Pulmonary artery endothelial cell (primary cell): ENCODE data around the gene SLC35B2. TPM values are rescaled to one million over a fixed set of nuclear protein-coding genes. Genes with fewer than 3 reads are reported as not detected.

Source experiments
- DNase-seq: peaks from one replicate; pipeline ENCODE4 v3.0.0-alpha.2; 2011; ENCODE audit warnings: low read depth, low spot score
- total RNA-seq: library from RNA; depleted of rRNA; stranded (reverse); fragments of >200 nt; gene quantifications from 2 replicates; pipeline ENCODE4 v1.2.3, GENCODE V29; 2014

SLC35B2 gene
- total RNA-seq, 1 donor from 2014 or later = 57.0 TPM

DNA sequence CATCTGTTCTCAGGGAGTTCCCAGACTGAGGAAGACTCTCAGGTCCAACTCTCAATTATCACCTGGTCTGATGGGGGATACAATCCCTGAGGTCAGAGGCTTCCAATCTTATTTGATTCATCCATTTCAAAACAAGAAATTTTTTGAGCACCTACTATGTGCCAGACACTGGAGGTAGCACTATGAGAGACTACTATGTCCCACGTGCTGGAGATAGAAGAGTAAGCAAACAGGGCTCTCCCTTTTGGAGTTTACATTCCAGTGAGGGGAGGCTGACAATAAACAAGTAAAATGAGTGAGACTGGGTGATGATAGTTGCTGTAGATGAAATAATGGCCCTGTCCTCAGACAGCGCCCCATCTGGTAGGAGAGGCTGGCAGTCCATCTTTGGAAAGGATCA is 29.4 kb upstream of the SLC35B2 start:
- no peak for DNase-seq

DNA sequence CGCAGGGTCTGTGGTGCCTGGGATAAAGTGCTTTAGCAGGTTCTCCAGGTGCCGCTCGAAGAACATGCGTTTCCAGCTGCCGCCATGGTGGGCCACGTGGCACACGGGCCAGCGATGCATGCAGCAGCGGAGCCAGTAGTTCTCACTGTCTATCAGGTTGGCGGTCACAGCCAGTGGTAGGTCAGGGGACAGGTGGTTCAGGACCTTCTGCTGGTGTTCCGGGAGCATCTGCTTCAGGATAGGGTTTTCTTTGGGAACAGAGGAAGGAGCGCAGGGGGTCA is 28.9 kb upstream of the SLC35B2 start:
- DNase-seq = no peak

DNA sequence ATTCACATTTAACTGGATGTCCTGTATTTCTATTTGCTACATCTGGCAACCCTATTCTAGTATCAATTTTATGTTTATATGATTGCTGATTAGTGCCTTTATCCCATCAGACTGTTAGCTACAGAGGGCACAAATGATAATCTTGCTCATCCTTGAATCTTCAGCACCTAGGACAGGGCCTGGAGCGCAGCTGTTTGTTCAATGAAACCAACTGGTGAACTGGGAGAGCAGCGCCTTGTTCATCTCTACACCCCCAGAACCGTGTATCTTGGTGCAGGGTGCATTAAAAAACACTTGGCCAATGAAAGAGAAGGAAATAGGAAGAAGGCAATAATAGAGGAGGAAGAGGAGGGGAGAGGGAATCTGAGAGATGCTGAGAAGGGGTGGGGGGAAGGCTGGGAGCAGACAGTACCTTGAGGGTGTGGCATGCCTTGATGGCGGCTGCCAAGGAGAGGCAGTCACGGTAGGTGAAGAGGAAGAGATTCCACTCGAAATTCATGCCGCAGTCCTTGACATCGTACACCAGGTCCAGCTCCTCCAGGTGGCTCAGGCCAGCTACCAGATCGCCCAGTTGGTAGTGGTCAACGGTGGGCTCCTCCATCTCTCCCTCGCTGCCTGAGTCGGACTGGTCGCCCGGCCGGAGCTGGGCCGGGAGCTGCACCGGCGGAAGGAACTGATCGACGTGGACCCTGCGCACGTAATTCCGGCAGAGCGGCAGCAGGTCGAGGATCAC is 28.4 kb upstream of the SLC35B2 start:
- DNase-seq = no peak

DNA sequence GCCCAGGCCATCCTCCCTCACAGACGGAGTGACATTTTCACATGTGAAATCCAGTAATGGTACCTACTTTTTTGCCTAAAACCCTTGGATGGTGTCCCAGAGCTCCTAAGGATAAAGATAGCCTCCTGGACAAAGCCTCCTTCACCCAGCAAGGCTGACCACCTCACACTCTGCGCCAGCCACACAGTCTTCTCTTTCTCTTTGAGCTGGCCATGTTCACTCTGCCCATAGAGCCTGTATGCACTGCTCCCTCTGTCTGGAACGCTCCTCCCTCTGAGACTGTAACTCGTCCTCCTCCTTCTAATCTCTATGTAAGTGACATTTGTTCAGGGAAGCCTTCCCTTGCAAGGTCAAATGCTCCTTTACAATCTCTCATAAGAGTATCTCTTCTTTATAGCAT is 27.5 kb upstream of the SLC35B2 start:
- no peak for DNase-seq

DNA sequence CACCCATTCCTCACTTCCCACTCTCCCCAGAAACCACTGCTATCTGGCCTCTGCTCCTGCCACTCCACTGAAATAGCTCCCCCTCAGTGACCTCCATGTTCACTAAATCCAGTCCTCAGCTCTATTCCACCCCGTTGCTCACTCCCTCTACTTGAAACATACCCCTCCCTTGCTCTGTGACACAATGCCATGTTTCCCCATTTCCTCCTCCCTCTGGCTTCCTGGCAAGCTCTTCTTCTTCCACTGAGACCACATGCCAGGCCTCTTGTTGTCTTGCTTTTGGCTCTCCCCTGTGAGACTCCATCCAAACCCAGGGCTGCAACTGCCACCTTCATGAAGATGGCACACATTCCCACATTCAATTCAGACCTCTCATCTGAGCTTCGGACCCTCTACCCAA is 26.8 kb upstream of the SLC35B2 start:
- DNase-seq = no peak

DNA sequence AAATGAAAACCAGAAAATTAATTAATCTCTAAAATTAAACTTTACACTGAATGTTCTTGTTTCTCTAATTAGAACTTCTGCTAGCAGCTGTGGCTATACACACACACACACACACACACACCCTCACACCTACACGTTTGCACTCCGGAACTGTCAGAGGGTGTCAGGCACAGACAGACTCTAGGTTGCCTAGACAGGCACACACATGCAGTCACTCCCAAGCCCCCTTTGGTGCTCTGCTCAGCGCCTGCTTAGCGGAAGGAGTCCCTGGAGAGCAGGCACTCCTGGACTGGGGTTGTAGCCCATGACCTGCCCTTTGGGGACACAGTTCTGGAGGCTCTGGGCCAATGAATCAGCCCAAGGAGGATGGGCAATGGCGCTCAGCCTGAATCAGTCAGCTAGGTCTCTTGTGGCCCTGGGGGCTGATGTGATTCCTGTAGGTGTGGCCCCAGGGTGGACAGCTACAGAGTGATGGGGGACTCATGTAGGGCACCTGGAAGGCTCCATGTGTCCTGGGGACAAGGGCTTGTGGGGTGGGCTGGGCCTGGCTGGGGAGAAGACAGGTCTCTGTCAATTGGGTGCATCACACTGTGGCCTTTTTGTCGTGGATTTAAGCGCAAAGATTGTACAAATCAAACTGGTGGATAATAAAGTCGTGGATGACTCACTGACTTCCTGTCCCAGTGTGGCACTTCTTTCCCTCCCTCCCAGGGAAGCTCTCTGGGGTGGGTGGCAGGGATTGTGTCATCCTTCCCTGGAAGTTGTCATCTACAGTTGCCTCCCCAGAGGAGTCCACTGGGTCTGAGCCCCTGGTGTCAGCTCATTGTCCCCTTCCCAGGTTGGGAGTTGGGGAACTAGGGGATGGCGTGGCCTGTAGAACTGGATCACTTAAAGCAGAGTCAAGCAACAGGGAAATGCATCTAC is 21.7 kb upstream of the SLC35B2 start:
- DNase-seq = no peak

DNA sequence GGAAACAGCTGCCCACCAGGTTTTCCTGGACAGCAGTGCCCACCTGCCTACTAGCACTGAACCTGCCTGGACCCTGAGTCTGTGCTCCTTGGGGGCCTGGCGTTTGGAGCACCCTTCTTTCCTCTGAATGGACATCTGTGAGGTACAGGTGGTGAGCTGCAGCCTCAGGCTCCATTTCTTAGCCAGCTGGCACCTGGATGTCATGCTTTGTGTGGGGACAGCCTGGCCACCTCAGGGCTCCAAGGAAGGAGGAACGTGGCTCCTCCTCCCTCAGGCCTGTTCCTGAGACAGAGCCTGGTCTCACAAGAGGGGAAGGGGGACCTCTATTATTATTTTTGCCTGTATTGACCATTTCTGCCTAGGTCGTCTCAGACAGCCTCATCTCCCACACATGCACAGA is 21.0 kb upstream of the SLC35B2 start:
- no peak for DNase-seq

DNA sequence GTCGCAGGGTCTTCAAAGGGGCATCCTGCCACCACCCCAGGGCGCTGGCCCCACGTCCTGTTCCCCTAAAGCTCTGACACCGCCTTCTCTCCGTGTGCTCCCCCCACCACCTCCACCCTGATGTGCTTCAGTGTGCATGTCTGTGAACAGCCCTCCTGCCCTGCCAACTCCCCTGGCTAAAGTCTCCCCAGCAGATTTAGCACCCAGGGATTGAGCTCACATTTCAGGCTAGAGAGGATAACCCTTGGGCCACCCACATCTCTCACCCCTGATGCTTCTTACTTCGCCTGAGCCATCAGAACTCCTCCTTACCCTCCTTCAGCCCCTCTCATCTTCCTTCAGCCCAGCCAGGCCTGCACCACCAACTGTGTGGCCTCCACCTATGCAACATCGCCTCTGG is 20.4 kb upstream of the SLC35B2 start:
- no peak for DNase-seq

DNA sequence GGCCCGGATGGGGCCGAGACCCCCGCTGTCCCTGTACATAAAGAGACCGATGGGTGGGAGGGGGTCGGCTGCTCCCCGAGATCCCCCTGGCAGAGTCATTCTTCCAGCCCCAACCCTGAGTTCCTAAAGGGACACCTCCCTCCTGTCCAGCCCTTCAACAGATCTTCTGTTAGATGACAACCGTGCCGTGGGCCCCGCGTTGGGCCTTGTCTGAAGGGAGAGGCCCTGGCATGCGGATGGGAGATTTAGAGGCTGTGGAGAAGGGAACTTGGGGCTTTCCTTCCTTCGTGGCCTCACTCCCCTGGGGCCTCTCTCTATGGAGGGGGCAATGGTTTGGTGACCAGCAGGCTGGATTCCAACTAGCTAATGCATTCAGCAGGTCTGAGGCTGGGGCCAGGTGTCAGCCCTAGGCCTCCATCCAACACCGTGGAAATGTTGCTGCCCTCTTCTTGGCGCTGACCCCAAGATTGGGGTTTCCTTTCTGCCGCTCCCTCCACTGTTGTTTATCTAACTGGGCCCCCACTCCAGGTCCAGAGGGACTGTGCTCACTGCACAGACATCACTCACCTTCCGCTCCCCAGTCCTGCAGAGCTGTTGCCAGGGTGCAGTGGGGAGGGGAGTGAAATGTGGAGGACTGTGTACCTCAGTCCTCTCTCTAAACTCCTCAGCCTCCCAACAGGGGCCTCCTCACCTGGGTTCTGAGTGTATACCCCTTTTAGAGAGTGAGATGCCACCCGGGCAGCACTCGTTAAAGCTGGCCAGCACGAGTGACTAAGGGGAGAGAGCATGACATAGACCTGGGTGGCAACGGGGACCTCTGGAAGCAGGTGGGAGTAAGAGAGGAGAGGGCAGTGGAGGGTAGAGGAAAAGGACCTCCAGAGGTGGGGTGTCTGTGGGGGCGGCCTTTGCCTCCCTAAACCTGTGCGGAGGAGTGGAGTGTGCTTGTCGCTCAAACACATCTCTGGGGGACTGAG is 19.6 kb upstream of the SLC35B2 start:
- no peak for DNase-seq

DNA sequence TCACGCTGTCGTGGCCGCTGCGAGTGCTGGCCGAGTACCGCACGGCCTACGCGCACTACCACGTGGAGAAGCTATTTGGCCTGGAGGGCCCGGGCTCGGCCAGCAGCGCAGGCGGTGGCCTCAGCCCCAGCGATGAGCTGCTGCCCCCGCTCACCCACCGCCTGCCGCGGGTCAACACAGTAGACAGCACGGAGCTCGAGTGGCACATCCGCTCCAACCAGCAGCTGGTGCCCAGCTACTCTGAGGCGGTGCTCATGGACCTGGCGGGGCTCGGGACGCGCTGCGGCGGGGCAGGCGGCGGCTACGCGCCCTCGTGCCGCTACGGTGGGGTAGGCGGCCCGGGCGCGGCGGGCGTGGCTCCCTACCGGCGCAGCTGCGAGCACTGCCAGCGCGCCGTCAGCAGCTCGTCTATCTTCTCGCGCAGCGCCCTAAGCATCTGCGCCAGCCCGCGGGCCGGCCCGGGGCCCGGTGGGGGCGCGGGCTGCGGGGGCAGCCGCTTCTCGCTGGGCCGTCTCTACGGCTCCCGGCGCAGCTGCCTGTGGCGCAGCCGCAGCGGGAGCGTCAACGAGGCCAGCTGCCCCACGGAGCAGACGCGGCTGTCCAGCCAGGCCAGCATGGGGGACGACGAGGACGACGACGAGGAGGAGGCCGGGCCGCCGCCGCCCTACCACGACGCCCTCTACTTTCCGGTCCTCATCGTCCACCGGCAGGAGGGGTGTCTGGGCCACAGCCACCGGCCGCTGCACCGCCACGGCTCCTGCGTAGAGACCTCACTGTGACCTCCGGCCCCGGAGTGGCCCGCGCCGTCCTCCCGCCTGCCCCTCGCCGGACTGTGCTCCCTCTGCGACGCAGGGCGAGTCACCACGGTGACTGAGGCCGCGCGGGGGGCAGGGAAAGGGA is 18.7 kb upstream of the SLC35B2 start:
- no peak for DNase-seq

DNA sequence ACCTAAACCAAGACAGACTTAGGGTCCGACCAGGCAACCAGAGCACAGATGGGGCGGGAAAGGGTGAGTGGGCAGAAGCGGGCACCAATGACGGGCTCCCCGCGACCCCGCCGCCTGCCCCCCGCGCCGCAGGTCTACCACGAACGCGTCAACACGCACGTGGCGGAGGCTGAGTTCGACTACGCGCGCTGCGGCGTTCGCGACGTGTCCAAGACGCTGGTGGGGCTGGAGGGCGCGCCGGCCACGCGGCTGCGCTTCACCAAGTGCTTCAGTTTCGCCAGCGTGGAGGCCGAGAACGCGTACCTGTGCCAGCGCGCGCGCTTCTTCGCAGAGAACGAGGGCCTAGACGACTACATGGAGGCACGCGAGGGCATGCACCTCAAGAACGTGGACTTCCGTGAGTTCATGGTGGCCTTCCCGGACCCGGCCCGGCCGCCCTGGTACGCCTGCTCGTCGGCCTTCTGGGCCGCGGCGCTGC is 18.0 kb upstream of the SLC35B2 start:
- DNase-seq = no peak

DNA sequence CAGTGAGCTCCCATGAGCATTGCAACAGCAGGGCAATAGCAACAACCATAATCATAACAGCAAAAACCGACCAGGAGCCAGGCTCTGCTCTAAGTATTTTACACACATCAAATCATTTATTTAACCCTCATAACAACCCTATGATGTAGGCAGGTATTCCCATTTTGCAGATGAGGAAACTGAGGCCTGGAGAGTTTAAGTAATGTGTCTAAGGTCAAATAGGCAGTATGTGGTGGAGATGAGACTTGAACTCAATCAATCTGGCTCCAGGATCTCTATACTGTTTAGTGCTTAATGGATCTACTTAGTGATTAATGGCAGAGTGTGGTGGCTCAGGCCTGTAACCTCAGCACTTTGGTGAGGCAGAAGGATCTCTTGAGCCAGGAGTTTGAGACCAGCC is 16.3 kb upstream of the SLC35B2 start:
- no peak for DNase-seq

DNA sequence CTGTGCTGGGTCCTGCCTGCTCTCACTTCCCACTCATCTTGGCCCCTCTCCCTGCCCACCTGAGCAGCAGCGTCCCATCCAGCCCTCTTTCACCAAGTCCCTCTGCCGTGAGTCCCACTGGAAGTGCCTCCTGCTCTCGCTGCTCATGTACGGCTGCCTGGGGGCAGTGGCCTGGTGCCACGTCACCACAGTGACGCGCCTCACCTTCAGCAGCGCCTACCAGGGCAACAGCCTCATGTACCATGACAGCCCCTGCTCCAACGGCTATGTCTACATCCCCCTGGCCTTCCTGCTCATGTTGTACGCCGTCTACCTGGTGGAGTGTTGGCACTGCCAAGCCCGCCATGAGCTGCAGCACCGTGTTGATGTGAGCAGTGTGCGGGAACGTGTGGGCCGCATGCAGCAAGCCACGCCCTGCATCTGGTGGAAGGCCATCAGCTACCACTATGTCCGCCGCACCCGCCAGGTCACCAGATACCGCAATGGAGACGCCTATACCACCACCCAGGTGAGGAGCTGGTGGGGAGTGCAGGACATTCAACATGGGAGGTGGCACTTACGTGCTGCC is 15.8 kb upstream of the SLC35B2 start:
- no peak for DNase-seq

DNA sequence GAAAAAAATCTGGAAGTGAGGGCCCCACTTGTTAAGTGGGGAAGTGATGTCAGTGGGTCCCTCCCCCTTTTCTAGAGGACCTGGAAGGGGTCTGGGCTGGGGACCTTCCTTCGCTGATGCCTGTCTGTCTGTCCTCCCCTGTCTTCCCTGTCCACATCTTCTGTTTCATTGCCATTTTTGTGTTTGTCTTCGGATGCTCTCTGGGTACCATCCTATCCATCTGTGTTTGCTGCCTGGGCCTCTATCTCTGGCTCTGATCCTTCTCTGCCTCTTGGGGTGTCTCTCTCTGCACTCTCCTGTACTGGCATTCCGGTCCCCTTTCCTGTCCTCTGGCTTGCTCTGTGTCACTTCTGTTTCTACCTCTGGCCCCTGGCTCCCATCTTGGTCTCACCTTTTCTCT is 15.2 kb upstream of the SLC35B2 start:
- no peak for DNase-seq

DNA sequence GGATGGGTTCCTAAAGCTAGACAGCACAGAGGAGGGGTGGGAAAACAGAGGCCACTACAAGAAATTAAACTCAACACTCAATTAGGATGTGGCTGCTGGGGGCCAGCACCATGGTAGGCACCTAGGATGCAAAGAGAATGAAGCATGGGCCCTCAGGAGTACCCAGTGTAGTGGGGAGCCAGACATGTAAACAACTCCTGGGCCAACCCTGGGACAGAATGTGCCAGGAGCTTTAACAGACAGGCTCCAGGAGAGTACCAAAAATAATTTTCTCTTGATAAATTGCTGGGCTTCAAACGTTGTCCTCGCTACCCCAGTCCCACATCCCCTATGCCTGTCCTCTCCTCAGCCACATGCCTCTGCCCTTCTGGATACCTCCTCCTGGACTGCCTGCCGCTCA is 14.6 kb upstream of the SLC35B2 start:
- no peak for DNase-seq

DNA sequence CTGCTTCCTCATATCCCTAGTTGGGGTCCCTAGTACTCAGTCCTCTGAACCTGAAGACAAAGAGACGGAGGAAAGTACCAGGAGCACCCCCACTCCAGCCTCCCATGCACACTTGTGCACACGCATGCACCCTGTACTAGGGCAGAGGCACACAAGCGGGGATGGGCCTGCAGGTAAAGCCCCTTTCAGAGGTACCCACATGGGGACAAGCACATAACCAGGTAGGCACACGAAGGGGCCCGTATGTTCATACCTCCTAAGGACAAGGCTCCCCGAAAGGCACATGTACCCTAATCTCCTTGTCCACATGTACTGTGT is 14.0 kb upstream of the SLC35B2 start:
- DNase-seq = no peak

DNA sequence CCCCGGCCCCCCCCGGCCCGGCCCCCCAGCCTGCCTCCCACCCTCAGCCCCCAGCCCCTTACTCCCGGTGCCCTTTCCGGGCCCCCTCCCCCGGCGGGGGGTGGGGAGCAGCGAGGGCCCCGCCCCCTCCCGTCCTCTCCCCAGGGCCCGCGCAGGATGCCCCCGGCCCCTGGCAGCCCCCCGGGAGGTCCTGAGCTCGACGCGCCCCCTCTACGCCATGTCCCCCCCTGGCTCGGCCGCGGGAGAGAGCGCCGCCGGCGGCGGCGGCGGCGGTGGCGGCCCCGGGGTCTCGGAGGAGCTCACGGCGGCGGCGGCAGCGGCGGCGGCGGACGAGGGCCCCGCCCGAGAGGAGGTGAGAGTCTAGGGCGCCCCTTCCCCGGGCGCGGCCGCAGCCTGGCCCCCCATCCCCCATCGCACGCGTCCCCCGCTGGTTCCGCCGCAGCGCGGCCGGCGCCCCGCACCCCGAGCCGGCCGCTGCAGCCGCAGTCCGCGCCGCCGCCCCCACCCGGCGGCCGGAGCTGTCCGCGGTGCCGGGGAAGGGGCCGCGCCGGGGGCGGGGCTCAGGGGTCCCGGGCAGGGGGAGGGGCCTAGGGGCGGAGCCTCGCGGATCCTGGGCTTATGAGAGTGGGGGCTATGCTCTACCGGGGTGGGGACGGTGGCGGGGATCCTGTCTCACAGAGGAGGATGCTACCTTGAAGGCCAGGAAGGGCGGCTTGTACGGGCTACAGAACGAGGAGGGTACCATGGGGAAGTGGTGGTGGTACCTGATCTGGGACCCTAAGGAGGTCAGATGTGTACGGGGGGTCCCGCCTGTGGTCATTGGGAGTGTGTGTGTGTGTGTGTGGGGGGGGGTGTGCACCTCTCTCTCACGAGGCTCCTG is 13.4 kb upstream of the SLC35B2 start:
- DNase-seq = no peak

DNA sequence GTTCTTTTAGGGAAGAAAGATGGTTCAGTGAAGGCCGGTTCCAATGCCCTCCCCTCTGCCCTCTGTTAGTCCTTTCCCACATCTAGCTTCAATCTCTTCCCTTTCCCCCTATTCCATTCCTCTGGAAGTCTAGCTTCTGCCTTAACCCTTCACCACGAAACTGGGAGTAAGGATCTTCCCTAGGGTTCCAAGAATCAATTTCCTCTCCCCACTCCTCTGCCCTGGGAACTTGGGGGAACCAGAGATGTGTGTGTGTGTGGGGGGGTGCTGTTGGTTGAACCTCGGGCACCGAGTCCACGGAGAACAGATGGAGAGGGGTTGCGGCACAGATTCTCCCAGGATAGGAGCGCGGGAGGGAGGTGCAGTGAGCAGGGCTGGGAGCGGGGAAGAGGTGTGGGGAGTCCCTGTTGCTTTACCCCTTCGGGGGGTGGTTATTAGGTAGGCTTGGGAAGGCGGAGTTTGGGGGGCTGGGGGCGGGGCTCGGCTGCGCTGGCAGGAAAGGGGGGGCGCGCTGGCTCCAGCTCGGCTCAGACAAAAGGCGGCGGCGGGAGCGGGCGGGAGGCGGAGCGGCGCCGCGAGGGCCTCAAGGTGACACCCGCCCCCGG is 12.7 kb upstream of the SLC35B2 start, which contains the start of gene TMEM151B:
Gene TMEM151B (plus strand): TSS at position 530 of the 605 bp plus-strand sequence. CDS start 293 bp downstream, outside the sequence.
- no peak for DNase-seq
